ENCODE results near the gene DDI1.

Gene DDI1

GRCh38 chr11:103998826-103999508, 37.5 kb upstream of the DDI1 start:
- Histone ChIP-seq H3K4me3 (ENCODE audit: low read depth, low read length) (no peak overlapping the region), H3K79me2 (ENCODE audit: control insufficient read depth, insufficient read depth, low read length, poor library complexity) (no peaks in the 10 kb centered on the region), H2AK5ac (ENCODE audit: low read length) (no peak overlapping the region), H3K36me3 (ENCODE audit: control insufficient read depth in 1 of 2, insufficient read depth in 2 of 2, low read length in 2 of 2) (no peaks in the 10 kb centered on the region), H3K27me3 (ENCODE audit: insufficient read depth, low read length) (no peaks in the 10 kb centered on the region), H4K12ac (ENCODE audit: low read depth, low read length) (no peak overlapping the region), H2BK12ac (ENCODE audit: low read length) (no peak overlapping the region), H3K4ac (ENCODE audit: low read depth, low read length) (no peak overlapping the region), H3K23ac (ENCODE audit: low read length) (no peak overlapping the region), H3K79me1 (ENCODE audit: low read length) (no peaks in the 10 kb centered on the region), H2BK5ac (ENCODE audit: low read depth, low read length, poor library complexity) (no peak overlapping the region), H4K91ac (ENCODE audit: low read depth, low read length) (no peak overlapping the region), H4K8ac (ENCODE audit: low read depth, low read length) (no peak overlapping the region), H3K27ac (ENCODE audit: low read depth, low read length) (no peak overlapping the region), H3K9ac (ENCODE audit: low read length) (no peak overlapping the region), H3K14ac (ENCODE audit: low read length) (no peak overlapping the region), H2BK120ac (ENCODE audit: insufficient read depth, low read length, poor library complexity) (no peak overlapping the region), H3K4me2 (ENCODE audit: low read length) (no peak overlapping the region), H2AFZ (ENCODE audit: insufficient read depth, low read length, poor library complexity) (no peak overlapping the region), H3K9me3 (ENCODE audit: insufficient read depth, low read depth, low read length) (no peaks in the 10 kb centered on the region), H3K4me1 (ENCODE audit: control insufficient read depth in 1 of 2, insufficient read depth in 2 of 2, low read length in 2 of 2) (no peaks in the 10 kb centered on the region), H3K18ac (ENCODE audit: low read length) (no peak overlapping the region)
- no peak for DNase-seq
- WGBS (ENCODE audit: extremely low coverage, insufficient coverage, insufficient read length), result no CpG with 5 or more reads among the region's 5 CpGs

GRCh38 chr11:104000798-104001197, 35.6 kb upstream of the DDI1 start:
- Histone ChIP-seq H3K4me3 (ENCODE audit: low read depth, low read length) (no peak overlapping the region), H3K18ac (ENCODE audit: low read length) (no peak overlapping the region), H3K27me3 (ENCODE audit: insufficient read depth, low read length) (no peaks in the 10 kb centered on the region), H3K27ac (ENCODE audit: low read depth, low read length) (no peak overlapping the region), H2BK12ac (ENCODE audit: low read length) (no peak overlapping the region), H3K14ac (ENCODE audit: low read length) (no peak overlapping the region), H4K91ac (ENCODE audit: low read depth, low read length) (no peak overlapping the region), H2BK120ac (ENCODE audit: insufficient read depth, low read length, poor library complexity) (no peak overlapping the region), H3K36me3 (ENCODE audit: control insufficient read depth in 1 of 2, insufficient read depth in 2 of 2, low read length in 2 of 2) (no peaks in the 10 kb centered on the region), H4K8ac (ENCODE audit: low read depth, low read length) (no peak overlapping the region), H3K23ac (ENCODE audit: low read length) (no peak overlapping the region), H3K79me1 (ENCODE audit: low read length) (no peaks in the 10 kb centered on the region), H3K9me3 (ENCODE audit: insufficient read depth, low read depth, low read length) (no peaks in the 10 kb centered on the region), H2BK5ac (ENCODE audit: low read depth, low read length, poor library complexity) (no peak overlapping the region), H4K12ac (ENCODE audit: low read depth, low read length) (no peak overlapping the region), H3K4ac (ENCODE audit: low read depth, low read length) (no peak overlapping the region), H2AK5ac (ENCODE audit: low read length) (no peak overlapping the region), H3K9ac (ENCODE audit: low read length) (no peak overlapping the region), H2AFZ (ENCODE audit: insufficient read depth, low read length, poor library complexity) (no peak overlapping the region), H3K79me2 (ENCODE audit: control insufficient read depth, insufficient read depth, low read length, poor library complexity) (no peaks in the 10 kb centered on the region), H3K4me1 (ENCODE audit: control insufficient read depth in 1 of 2, insufficient read depth in 2 of 2, low read length in 2 of 2) (no peaks in the 10 kb centered on the region), H3K4me2 (ENCODE audit: low read length) (no peak overlapping the region)
- no CpG with 5 or more reads among the region's 5 CpGs for WGBS (ENCODE audit: extremely low coverage, insufficient coverage, insufficient read length)
- DNase-seq, result peak in 1 of 2 donors; percentile 5

- Histone ChIP-seq H3K14ac (ENCODE audit: low read length) (no peak overlapping the region), H3K23ac (ENCODE audit: low read length) (no peak overlapping the region), H3K4me1 (ENCODE audit: control insufficient read depth in 1 of 2, insufficient read depth in 2 of 2, low read length in 2 of 2) (no peaks in the 10 kb centered on the region), H3K27ac (ENCODE audit: low read depth, low read length) (no peak overlapping the region), H3K9me3 (ENCODE audit: insufficient read depth, low read depth, low read length) (no peaks in the 10 kb centered on the region), H3K79me2 (ENCODE audit: control insufficient read depth, insufficient read depth, low read length, poor library complexity) (no peaks in the 10 kb centered on the region), H4K8ac (ENCODE audit: low read depth, low read length) (no peak overlapping the region), H3K4ac (ENCODE audit: low read depth, low read length) (no peak overlapping the region), H2AFZ (ENCODE audit: insufficient read depth, low read length, poor library complexity) (no peak overlapping the region), H3K4me2 (ENCODE audit: low read length) (no peak overlapping the region), H3K9ac (ENCODE audit: low read length) (no peak overlapping the region), H2BK120ac (ENCODE audit: insufficient read depth, low read length, poor library complexity) (no peak overlapping the region), H2BK12ac (ENCODE audit: low read length) (no peak overlapping the region), H2BK5ac (ENCODE audit: low read depth, low read length, poor library complexity) (no peak overlapping the region), H4K91ac (ENCODE audit: low read depth, low read length) (no peak overlapping the region), H2AK5ac (ENCODE audit: low read length) (no peak overlapping the region), H3K4me3 (ENCODE audit: low read depth, low read length) (no peak overlapping the region), H4K12ac (ENCODE audit: low read depth, low read length) (no peak overlapping the region), H3K36me3 (ENCODE audit: control insufficient read depth in 1 of 2, insufficient read depth in 2 of 2, low read length in 2 of 2) (no peaks in the 10 kb centered on the region), H3K27me3 (ENCODE audit: insufficient read depth, low read length) (no peaks in the 10 kb centered on the region), H3K18ac (ENCODE audit: low read length) (no peak overlapping the region), H3K79me1 (ENCODE audit: low read length) (no peaks in the 10 kb centered on the region)
- DNase-seq, result no peak
- no CpG with 5 or more reads among the region's 3 CpGs for WGBS (ENCODE audit: extremely low coverage, insufficient coverage, insufficient read length)
These were observed 34.8 kb upstream of the DDI1 start for GRCh38 chr11:104001561-104002056.

DNA sequence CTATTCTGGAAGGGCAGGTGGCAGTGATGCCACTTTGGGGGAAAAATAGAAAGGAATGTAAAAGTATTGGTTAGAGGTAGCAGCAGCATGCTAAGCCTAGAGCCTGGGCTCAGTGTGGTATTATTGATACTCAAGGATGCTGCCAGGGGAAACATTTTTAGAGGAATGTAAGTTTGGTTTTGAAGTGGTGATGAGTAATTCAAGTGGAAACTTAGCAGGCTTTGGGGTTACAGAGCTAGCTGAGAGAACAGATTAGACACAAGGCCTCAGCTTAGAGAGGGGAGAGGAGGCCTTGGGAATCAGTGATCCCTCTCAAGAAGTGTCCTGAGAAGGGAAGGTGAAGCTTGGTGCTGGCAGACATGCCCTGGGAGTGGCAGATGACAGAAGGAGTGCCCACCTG, 32.9 kb upstream of the DDI1 start:
- Histone ChIP-seq H3K4me3 (ENCODE audit: low read depth, low read length) (no peak overlapping the region), H3K23ac (ENCODE audit: low read length) (no peak overlapping the region), H3K79me1 (ENCODE audit: low read length) (no peaks in the 10 kb centered on the region), H3K9ac (ENCODE audit: low read length) (peak overlapping the region; percentile 33), H4K8ac (ENCODE audit: low read depth, low read length) (no peak overlapping the region), H3K9me3 (ENCODE audit: insufficient read depth, low read depth, low read length) (no peaks in the 10 kb centered on the region), H3K27ac (ENCODE audit: low read depth, low read length) (no peak overlapping the region), H2AK5ac (ENCODE audit: low read length) (no peak overlapping the region), H2BK5ac (ENCODE audit: low read depth, low read length, poor library complexity) (no peak overlapping the region), H2BK12ac (ENCODE audit: low read length) (no peak overlapping the region), H4K12ac (ENCODE audit: low read depth, low read length) (no peak overlapping the region), H3K18ac (ENCODE audit: low read length) (no peak overlapping the region), H4K91ac (ENCODE audit: low read depth, low read length) (no peak overlapping the region), H3K4me2 (ENCODE audit: low read length) (no peak overlapping the region), H3K27me3 (ENCODE audit: insufficient read depth, low read length) (no peaks in the 10 kb centered on the region), H3K36me3 (ENCODE audit: control insufficient read depth in 1 of 2, insufficient read depth in 2 of 2, low read length in 2 of 2) (no peaks in the 10 kb centered on the region), H3K79me2 (ENCODE audit: control insufficient read depth, insufficient read depth, low read length, poor library complexity) (no peaks in the 10 kb centered on the region), H2BK120ac (ENCODE audit: insufficient read depth, low read length, poor library complexity) (no peak overlapping the region), H2AFZ (ENCODE audit: insufficient read depth, low read length, poor library complexity) (no peak overlapping the region), H3K14ac (ENCODE audit: low read length) (no peak overlapping the region), H3K4me1 (ENCODE audit: control insufficient read depth in 1 of 2, insufficient read depth in 2 of 2, low read length in 2 of 2) (no peaks in the 10 kb centered on the region), H3K4ac (ENCODE audit: low read depth, low read length) (no peak overlapping the region)
- no peak for DNase-seq
